Fibroblast of lung (primary cell): ENCODE data around the gene SMCO2.

Experiments used
- CTCF ChIP-seq, 2 donors: IDR thresholded peaks in 1 of 2; conservative IDR thresholded peaks in 1 of 2; 1 replicate in 1 of 2; 2 replicates in 1 of 2; pipeline ENCODE4 v1.5.1; 2011 to 2012; ENCODE audit warnings: low read length in 2 of 2, control low read depth in 1 of 2, inconsistent platforms in 1 of 2, low read depth in 1 of 2, mild to moderate bottlenecking in 1 of 2
- EZH2 ChIP-seq: IDR thresholded peaks from 2 replicates; pipeline ENCODE4 v1.5.1; 2012; ENCODE audit warnings: low read length, control low read depth, mild to moderate bottlenecking; ENCODE audit errors: missing control alignments

GRCh38 chr12:27541031-27541719, 94.6 kb downstream of the SMCO2 start:
- TF ChIP-seq CTCF (conservative IDR thresholded peaks at IDR 0.05 in 1 of 2, IDR thresholded peaks at IDR 0.05 in 1 of 2; ENCODE audit: low read depth in 1 of 2, low read length in 2 of 2) (no peak), EZH2 (no peak)
